Hematopoietic multipotent progenitor cell treated with erythropoietin and hydrocortisone succinate and interleukin-3 and kit ligand, for 17 days (in vitro differentiated cells): ENCODE measurements around the gene TTLL11.
"Not testable (repeated sequence)": the region's sequence is repeated elsewhere in the genome, so short reads cannot be mapped to it uniquely, and the experiment has no call there.

Experiments
- DNase-seq: peaks from one replicate; pipeline ENCODE4 v3.0.0-alpha.2; 2015; ENCODE audit warnings: low spot score

Gene TTLL11

DNA sequence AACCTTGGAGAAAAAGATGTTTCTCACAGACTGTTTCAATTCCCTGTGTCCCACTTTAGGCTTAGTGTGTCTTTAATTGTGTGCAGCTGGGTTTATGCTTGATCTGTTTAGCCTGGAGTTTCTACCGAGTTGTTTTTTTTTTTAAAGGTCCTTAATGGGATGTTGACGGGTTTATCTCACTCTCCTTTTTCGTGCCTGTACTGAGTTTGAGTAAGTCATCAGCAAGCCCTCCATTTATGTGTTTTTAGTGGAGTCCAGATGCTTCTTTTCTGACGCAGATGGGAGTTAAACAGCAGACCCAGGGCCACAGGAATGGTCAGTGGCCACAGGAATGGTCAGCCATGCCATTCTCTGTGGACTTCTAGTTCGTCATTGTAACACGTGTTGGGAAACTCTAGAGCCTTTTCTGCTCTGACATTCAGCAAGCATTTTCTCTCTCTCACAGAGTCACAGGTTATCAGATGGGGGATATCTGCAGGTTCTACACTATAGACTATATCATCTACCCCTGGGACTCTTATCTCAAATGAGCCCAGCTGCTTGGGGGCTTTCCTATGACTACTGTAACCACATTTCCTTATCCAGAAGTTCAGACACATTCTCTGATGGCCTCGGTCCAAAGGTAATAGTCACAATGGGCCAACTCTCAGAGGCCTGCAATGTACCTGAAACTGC, 190.5 kb downstream of the TTLL11 start:
- no peak for DNase-seq

DNA sequence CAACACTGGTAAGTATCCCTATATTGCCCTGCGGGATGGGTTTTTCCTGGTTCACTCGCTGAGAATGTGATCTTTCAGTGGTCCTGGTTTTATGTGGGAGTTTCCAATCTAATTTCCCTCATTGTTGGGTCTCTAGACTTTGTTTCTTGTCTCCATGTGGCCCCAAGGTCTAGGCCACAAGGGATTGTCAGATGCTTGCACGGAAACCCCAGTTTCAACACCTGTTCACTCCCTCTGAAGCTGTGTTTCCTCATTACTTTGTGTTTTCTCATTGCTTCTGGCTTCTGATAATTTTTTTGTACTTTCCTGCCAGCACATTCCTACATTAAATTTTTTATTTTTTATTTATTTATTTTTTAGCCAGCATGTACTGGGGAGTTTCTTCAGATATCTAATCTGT, 191.5 kb downstream of the TTLL11 start:
- DNase-seq, result no peak

DNA sequence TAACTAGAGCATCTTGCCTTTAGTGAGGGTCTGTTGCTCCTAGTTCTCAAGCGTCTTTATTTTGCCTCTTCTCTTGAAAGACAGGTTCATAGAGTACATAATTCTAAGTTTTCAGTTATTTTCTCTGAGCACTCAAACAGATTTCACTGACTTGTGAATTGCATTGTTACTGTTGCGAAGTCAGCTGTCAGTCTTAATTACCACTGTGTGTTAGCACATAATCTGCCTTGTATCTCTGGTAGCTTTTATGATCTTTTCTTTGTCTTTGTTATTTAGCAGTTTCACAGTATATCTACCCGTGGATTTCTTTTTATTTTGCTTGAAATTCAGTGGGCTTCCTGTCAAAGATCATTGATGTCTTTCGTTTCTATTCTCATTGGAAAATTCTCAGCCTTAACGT, 192.9 kb downstream of the TTLL11 start:
- DNase-seq, result no peak

GRCh38 chr9:121898856-121899255, 194.3 kb downstream of the TTLL11 start:
- no peak for DNase-seq

DNA sequence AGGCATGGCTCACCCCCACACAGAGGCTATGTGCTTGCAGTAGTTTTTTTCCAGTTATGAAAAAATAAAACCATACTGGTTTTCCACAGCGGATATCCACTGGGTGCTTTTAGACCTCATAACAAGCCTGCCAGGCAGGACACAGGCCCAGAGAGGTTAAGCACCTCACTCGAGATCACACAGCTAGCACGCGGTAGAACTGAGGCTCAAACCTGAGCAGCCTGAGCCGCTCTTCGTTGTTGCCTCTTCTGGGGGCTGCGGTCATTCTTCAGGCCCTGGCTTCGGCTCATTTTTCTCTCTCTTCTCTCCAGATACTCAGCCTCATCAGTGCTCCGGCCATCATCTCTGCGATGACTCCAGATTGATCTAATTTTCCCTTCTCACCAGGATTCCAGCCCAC, 196.0 kb downstream of the TTLL11 start:
- no peak for DNase-seq

- DNase-seq, result no peak
Measured at GRCh38 chr9:121896545-121896943, 196.6 kb downstream of the TTLL11 start.

- DNase-seq, result no peak
Measured at GRCh38 chr9:121895818-121896544, 197.1 kb downstream of the TTLL11 start.

- no peak for DNase-seq
Measured at GRCh38 chr9:121895358-121895757, 197.8 kb downstream of the TTLL11 start.

DNA sequence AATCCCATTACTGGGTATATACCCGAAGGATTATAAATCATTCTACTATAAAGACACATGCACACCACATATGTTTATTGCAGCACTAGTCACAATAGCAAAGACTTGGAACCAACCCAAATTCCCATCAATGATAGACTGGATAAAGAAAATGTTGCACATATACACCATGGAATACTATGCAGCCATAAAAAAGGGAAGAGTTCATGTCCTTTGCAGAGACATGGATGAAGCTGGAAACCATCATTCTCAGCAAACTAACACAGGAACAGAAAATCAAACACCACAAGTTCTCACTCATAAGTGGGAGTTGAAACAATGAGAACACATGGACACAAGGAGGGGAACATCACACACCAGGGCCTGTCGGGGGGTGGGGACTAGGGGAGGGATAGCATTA, 198.7 kb downstream of the TTLL11 start:
- DNase-seq, result not testable (repeated sequence)

DNA sequence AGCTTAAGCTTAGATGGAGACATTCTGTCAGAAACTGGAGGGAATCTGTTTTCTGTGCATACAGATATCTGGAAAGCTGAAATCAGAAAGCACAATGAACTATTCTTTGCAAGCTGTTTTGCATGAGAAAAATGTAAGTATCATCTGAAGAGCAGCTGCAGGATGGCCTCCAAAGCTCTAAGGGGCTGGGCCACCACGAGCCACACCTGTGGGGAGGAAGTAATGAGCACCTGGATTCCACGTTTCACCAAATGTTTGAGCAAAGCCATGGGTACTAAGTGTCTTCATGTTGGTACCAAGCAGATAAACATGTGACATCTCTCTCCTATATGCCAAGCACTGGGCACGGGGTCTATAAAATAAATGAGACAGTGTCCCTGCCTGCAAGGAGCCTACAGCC, 199.3 kb downstream of the TTLL11 start:
- no peak for DNase-seq

DNA sequence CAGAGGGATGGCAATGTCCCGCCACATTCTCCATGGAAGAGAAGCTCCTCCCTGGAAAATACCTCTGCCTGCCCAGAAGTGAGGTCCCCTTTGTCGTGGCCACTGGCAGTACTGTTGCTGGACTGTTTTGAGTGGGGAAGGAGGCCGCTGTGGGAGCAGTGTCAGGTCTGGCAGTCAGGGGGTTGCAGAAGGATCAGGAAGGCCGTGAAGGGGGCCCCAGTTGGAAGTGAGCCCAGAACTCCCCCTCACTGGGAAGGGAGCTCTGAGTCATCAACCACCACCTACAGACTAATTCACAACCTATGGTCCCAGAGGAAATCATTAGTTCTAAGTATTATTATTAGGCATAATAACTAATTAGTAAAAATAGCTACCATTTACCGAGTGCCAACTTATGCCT, 200.4 kb downstream of the TTLL11 start:
- DNase-seq, result no peak

DNA sequence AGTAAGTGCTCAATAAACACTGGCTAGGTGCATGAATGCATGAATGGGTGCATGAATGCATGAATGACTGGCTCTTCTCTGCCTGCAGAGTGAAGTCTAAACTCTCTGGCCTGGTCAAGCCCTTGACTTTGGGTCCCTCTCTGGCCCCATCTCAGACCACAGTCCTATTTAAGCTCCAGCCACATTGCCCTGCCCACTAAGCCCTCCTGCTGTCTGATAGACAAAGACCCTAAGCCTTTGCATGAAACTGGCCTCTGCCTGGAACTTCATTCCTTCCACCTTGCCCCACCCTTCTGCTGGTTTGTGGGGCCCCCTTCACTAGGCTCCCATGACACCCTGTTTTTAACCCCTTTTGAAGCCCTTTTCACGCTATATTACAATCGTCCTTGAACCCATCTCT, 202.4 kb downstream of the TTLL11 start:
- no peak for DNase-seq

- DNase-seq, result no peak
Measured at GRCh38 chr9:121889990-121890563, 203.0 kb downstream of the TTLL11 start.

DNA sequence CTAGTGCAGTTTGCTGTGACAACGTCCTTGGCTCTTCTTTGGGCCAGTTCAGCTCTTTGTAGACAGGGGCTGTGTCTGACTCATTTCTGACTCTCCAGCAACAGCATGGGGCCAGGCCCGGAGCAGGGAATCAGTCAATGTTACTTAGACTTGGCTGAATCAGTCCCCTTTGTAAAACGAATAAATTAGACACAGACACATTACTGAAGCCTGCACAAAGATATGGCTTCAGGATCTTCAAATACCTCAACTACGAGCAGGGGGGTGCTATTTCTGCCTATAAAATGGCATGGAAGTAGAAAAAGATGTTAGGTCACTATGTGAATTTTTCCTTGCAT, 204.7 kb downstream of the TTLL11 start:
- no peak for DNase-seq

- no peak for DNase-seq
Measured at GRCh38 chr9:121887553-121888437, 205.3 kb downstream of the TTLL11 start.

DNA sequence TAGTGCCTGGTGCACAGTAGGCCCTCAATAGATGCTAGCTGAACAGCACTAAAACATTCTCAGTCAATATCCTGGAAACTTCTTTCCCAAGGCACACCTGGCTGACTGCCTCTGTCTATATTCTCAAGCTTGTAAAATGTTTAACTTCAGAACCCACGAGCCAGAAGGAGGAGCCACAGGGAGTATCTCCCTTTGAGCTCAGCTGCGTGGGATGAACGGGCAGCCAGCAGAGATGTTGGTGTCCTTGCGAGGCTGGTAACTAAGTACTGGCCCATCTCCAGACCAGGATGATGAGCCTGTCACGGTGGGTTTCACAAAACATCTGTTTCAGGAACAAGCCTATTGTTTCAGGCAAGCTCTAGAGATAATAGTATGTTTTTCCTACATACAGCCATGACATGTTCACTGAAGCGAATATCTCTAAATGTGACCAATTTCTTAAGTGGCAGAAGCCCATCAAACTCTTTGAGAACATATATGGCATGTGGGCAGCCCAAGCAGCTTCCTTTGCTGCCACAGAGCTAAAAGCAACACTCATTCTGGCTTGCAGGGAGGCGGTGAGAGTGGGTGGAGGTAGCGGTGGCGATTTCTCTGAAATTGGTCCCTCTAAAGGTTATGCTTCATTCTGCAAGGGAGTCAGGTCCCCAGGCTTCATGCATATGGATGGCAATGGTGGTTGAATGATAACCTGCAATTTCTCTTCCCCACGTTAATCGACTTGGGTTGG, 206.2 kb downstream of the TTLL11 start:
- DNase-seq, result no peak

GRCh38 chr9:121885345-121885901, 207.7 kb downstream of the TTLL11 start:
- no peak for DNase-seq

- no peak for DNase-seq
Measured at GRCh38 chr9:121884057-121884541, 209.0 kb downstream of the TTLL11 start.

GRCh38 chr9:121883281-121884056, 209.6 kb downstream of the TTLL11 start:
- DNase-seq, result no peak

- no peak for DNase-seq
Measured at GRCh38 chr9:121881920-121882500, 211.1 kb downstream of the TTLL11 start.
